Endothelial cell of umbilical vein (primary cell): ENCODE results near the gene CDK5RAP2. TPM values are rescaled to one million over a fixed set of nuclear protein-coding genes. Genes with fewer than 3 reads are reported as not detected.

ENCODE experiments used
- BruUV-seq: library from RNA; stranded (reverse); fragments of 400-500 nt; replicated peaks from 2 replicates; lab custom pipeline; 2021; lab: Mats Ljungman, UMichigan
- CTCF ChIA-PET: fragments of 300-600, 350-600 bp; sonication (Branson Sonifier 250); formaldehyde crosslinking; loops from one replicate; lab custom pipeline; 2021; ENCODE audit warnings: antibody characterized with exemption, inconsistent platforms; lab: Charles Lee
- POLR2A ChIA-PET: fragments of 300-600, 350-600 bp; sonication (Branson Sonifier 250); formaldehyde crosslinking; loops from one replicate; lab custom pipeline; 2021; ENCODE audit warnings: antibody characterized with exemption, inconsistent platforms; lab: Charles Lee
- DNase-seq: peaks from one replicate; pipeline ENCODE4 v3.0.0-alpha.2; 2011; ENCODE audit warnings: low read depth, low spot score
- FAIRE-seq: peaks from 2 replicates; lab custom pipeline; 2011; peaks lifted over from hg19 to GRCh38; lab: Jason Lieb, UNC
- H2AFZ ChIP-seq: 2 replicates; pipeline ENCODE4 v1.6.0; 2012; ENCODE audit warnings: low read depth, low read length, control low read depth, inconsistent platforms
- H3K27ac ChIP-seq: 2 replicates; pipeline ENCODE4 v1.5.1; 2011; ENCODE audit warnings: low read depth, mild to moderate bottlenecking, control low read depth, low read length, moderate library complexity; ENCODE audit not compliant: insufficient read depth
- H3K27me3 ChIP-seq, 2 experiments: 2 replicates each; pipeline versions ENCODE4 v1.6.0 to v1.6.1; 2011; ENCODE audit warnings: low read length in 2 of 2, mixed read lengths in 1 of 2; ENCODE audit not compliant: control insufficient read depth in 2 of 2, insufficient read depth in 2 of 2
- H3K36me3 ChIP-seq, 2 experiments: 2 replicates in 1 of 2; 3 replicates in 1 of 2; pipeline ENCODE4 v1.5.1; 2011; ENCODE audit warnings: low read length in 2 of 2, mild to moderate bottlenecking in 1 of 2, moderate library complexity in 1 of 2; ENCODE audit not compliant: control insufficient read depth in 2 of 2, insufficient read depth in 2 of 2; ENCODE audit errors: extremely low read depth in 1 of 2
- H3K4me1 ChIP-seq: 3 replicates; pipeline ENCODE4 v1.5.1; 2011; ENCODE audit warnings: mild to moderate bottlenecking, low read length; ENCODE audit not compliant: control insufficient read depth, insufficient read depth; ENCODE audit errors: extremely low read depth
- H3K4me2 ChIP-seq: 2 replicates; pipeline ENCODE4 v1.6.1; 2011; ENCODE audit warnings: low read length, control low read depth, mixed read lengths; ENCODE audit not compliant: insufficient read depth
- H3K4me3 ChIP-seq, 3 experiments: fragments of 200-600 bp in 1 of 3; sonication (generic), shearing (Covaris generic) in 1 of 3; replicated peaks in 1 of 3; 2 replicates each; pipeline ENCODE4 v1.5.1; 2011 to 2016; ENCODE audit warnings: control low read depth in 3 of 3, low read length in 3 of 3, mild to moderate bottlenecking in 2 of 3, inconsistent platforms in 1 of 3, low read depth in 1 of 3, moderate library complexity in 1 of 3; ENCODE audit not compliant: insufficient read depth in 1 of 3
- H3K79me2 ChIP-seq: 2 replicates; pipeline ENCODE4 v1.6.0; 2012; ENCODE audit warnings: low read length, inconsistent platforms; ENCODE audit not compliant: control insufficient read depth, insufficient read depth
- H3K9ac ChIP-seq: replicated peaks from 2 replicates; pipeline ENCODE3; 2011; ENCODE audit warnings: low read length, control low read depth; ENCODE audit not compliant: insufficient read depth; ENCODE audit errors: extremely low read depth
- H3K9me1 ChIP-seq: replicated peaks from 3 replicates; pipeline ENCODE4 v1.6.0; 2011; ENCODE audit warnings: mild to moderate bottlenecking, low read length; ENCODE audit not compliant: control insufficient read depth, insufficient read depth; ENCODE audit errors: extremely low read depth
- H3K9me3 ChIP-seq: replicated peaks from 2 replicates; pipeline ENCODE4 v1.5.1; 2012; ENCODE audit warnings: low read length, inconsistent platforms; ENCODE audit not compliant: control insufficient read depth, insufficient read depth
- H4K20me1 ChIP-seq: replicated peaks from 2 replicates; pipeline ENCODE3; 2011; ENCODE audit warnings: mild to moderate bottlenecking, low read length; ENCODE audit not compliant: control insufficient read depth, insufficient read depth; ENCODE audit errors: extremely low read depth
- CTCF ChIP-seq, 2 donors: IDR thresholded peaks; 1 replicate in 1 of 2; 2 replicates in 1 of 2; pipeline ENCODE4 v1.5.1; 2011; ENCODE audit warnings: low read length in 2 of 2, mild to moderate bottlenecking in 2 of 2, moderate library complexity in 2 of 2, control low read depth in 1 of 2, inconsistent platforms in 1 of 2, low read depth in 1 of 2; ENCODE audit not compliant: insufficient read depth in 1 of 2; ENCODE audit errors: extremely low read depth in 1 of 2
- EZH2 ChIP-seq: IDR thresholded peaks from 2 replicates; pipeline ENCODE4 v1.6.1; 2012; ENCODE audit warnings: borderline replicate concordance, low read depth, mild to moderate bottlenecking, moderate library complexity, low read length, inconsistent platforms; ENCODE audit not compliant: severe bottlenecking
- FOS ChIP-seq: IDR thresholded peaks from 2 replicates; pipeline ENCODE4 v1.6.1; 2011; ENCODE audit warnings: mild to moderate bottlenecking, low read length, moderate library complexity, borderline replicate concordance; ENCODE audit not compliant: insufficient read depth
- GATA2 ChIP-seq: IDR thresholded peaks from 2 replicates; pipeline ENCODE4 v1.7.0; 2011; ENCODE audit warnings: low read depth, mild to moderate bottlenecking, moderate library complexity, mixed read lengths, low read length; ENCODE audit not compliant: insufficient read length, insufficient read depth
- JUN ChIP-seq: IDR thresholded peaks from 2 replicates; pipeline ENCODE4 v1.6.1; 2011; ENCODE audit warnings: borderline replicate concordance, low read depth; ENCODE audit not compliant: insufficient read length, insufficient read depth
- MAX ChIP-seq: IDR thresholded peaks from 2 replicates; pipeline ENCODE4 v1.6.1; 2011; ENCODE audit not compliant: insufficient read depth, insufficient read length
- MYC ChIP-seq: IDR thresholded peaks from one replicate; pipeline ENCODE4 v1.6.1; 2011; ENCODE audit warnings: mild to moderate bottlenecking, low read depth, low read length
- POLR2A ChIP-seq: IDR thresholded peaks from 2 replicates; pipeline ENCODE4 v1.6.1; 2012; ENCODE audit warnings: low read depth, mild to moderate bottlenecking, control low read depth, low read length
- POLR2AphosphoS5 ChIP-seq: IDR thresholded peaks from 2 replicates; pipeline ENCODE4 v1.6.1; 2012; ENCODE audit warnings: low read depth, mild to moderate bottlenecking, control low read depth, low read length, moderate library complexity; ENCODE audit not compliant: insufficient read depth
- dilution Hi-C: fragments of 300-500 bp; cut with MboI; formaldehyde crosslinking; loops from one replicate; pipeline ENCODE4 v1.15.0; 2019; ENCODE audit warnings: low sequenced_read_pairs; ENCODE audit not compliant: extremely low pct_ligation_motif_present
- intact Hi-C: fragments of 100-400 bp; cut with micrococcal nuclease; formaldehyde crosslinking; loops from one replicate; pipeline ENCODE4 v1.10.0; 2022
- polyA plus RNA-seq, 4 experiments: library from polyadenylated mRNA; depleted of rRNA in 3 of 4; stranded (reverse) in 3 of 4; unstranded in 1 of 4; fragments of >200 nt; gene quantifications; 2 replicates each; pipeline versions ENCODE4 v1.2.1 to v1.2.3, GENCODE V29; 2011 to 2012; ENCODE audit warnings: missing spikeins in 1 of 4
- total RNA-seq: library from RNA; stranded (reverse); gene quantifications from 2 replicates; pipeline ENCODE4 v1.2.3, GENCODE V29; 2021

The CDK5RAP2 gene
- total and polyA plus RNA-seq, 2 donors (not counting 3 experiments of a cell fraction or from before 2014, with no cell fraction given), result 17.5 to 56.7 TPM

- Histone ChIP-seq H3K27ac (no peak overlapping the region), H3K36me3 (no peaks in the 10 kb centered on the region), H3K9ac (no peak overlapping the region), H3K9me1 (no peaks in the 10 kb centered on the region), H3K9me3 (no peaks in the 10 kb centered on the region), H4K20me1 (no peaks in the 10 kb centered on the region), H3K4me1 (no peaks in the 10 kb centered on the region), H2AFZ (no peak overlapping the region), H3K4me3 (no peak overlapping the region), H3K4me2 (no peak overlapping the region), H3K79me2 (no peaks in the 10 kb centered on the region), H3K27me3 (no peaks in the 10 kb centered on the region)
- dilution Hi-C loops (no loop called here), intact Hi-C loops (no loop called here)
- ChIA-PET CTCF (interaction anchor here (1.1 kb wide), 1 partner anchor 11 kb away, joined by 4 read pairs; no protein-coding TSS in a partner anchor), POLR2A (no interaction called here)
- FAIRE-seq, result no peak
- no peak for DNase-seq
- TF ChIP-seq GATA2 (no peak), FOS (no peak), MYC (no peak), CTCF (IDR thresholded peaks at IDR 0.05; ENCODE audit: extremely low read depth in 1 of 2, insufficient read depth in 1 of 2, low read depth in 1 of 2, low read length in 2 of 2) (no peak), EZH2 (no peak), JUN (no peak), MAX (no peak), POLR2A (no peak), POLR2AphosphoS5 (no peak)
- no TSS peak for BruUV-seq
Measured at GRCh38 chr9:120465685-120466407, 114.1 kb downstream of the CDK5RAP2 start.
